GM12865 (cell line): ENCODE results near the gene RAB8A.

Source experiments
- DNase-seq: peaks from one replicate; pipeline ENCODE4 v3.0.0; 2010; ENCODE audit warnings: low read depth
- H3K4me3 ChIP-seq: 2 replicates; pipeline ENCODE4 v1.5.1; 2011; ENCODE audit warnings: mild to moderate bottlenecking, low read depth, low read length, control low read depth
- CTCF ChIP-seq: IDR thresholded peaks from 2 replicates; pipeline ENCODE4 v1.5.1; 2011; ENCODE audit warnings: low read length, control low read depth, low read depth, inconsistent platforms; ENCODE audit not compliant: insufficient read depth; ENCODE audit errors: missing control alignments

RAB8A gene

GRCh38 chr19:16113727-16114126 lies 2.0 kb downstream of the RAB8A start:
- no peak for TF ChIP-seq CTCF
- peak overlapping the region; percentile 91 for H3K4me3 ChIP-seq
- DNase-seq = peak; percentile 57

- no peak for DNase-seq
- TF ChIP-seq CTCF = no peak
- H3K4me3 ChIP-seq = no peak overlapping the region
Observed at GRCh38 chr19:16115301-16116039, 3.8 kb downstream of the RAB8A start.

- no peak for TF ChIP-seq CTCF
- H3K4me3 ChIP-seq = no peak overlapping the region
Observed at GRCh38 chr19:16116067-16116466, 4.4 kb downstream of the RAB8A start.

GRCh38 chr19:16117594-16118033 lies 5.9 kb downstream of the RAB8A start:
- TF ChIP-seq CTCF = peak; percentile 49
- peak overlapping the region; percentile 58 for H3K4me3 ChIP-seq
- peak; percentile 91 for DNase-seq

More at GRCh38 chr19:16116067-16116466, 4.4 kb downstream of the RAB8A start:
- no peak for DNase-seq

GRCh38 chr19:16118489-16119033 lies 6.9 kb downstream of the RAB8A start:
- H3K4me3 ChIP-seq = peak overlapping the region; percentile 58
- TF ChIP-seq CTCF = no peak
- peak; percentile 98 for DNase-seq

- DNase-seq = peak; percentile 93
- peak overlapping the region; percentile 39 for H3K4me3 ChIP-seq
Observed at GRCh38 chr19:16119075-16119857, 7.6 kb downstream of the RAB8A start.

- no peak overlapping the region for H3K4me3 ChIP-seq
- no peak for DNase-seq
Observed at GRCh38 chr19:16121141-16121540, 9.5 kb downstream of the RAB8A start.

More at GRCh38 chr19:16121141-16121540, 9.5 kb downstream of the RAB8A start:
- no peak for TF ChIP-seq CTCF
